Measurements from ENCODE around the gene E2F2. TPM values are rescaled to one million over a fixed set of nuclear protein-coding genes. Genes with fewer than 3 reads are reported as not detected.

The E2F2 gene
- total RNA-seq, 4 donors from 2014 or later = under 0.01 to 0.85 (median 0.26) TPM

DNA sequence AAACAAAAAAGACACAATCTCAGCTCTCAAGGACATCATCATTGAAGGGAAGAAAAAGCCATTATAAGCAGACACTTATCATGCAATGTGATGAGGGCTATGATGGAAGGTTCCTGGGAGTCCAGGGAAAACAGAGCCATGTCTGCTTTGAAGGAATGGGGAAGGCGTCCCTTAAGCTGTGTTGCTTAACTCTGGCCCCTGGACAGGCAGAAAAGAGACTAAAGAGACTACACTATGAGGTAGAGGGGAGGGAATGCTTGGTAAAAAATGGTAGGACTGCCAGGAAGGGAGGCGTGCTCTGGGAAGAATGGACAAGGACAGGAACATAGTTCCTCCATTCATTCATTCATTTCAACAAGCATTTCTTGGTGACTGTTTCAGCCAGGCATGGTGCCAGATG, 68.3 kb downstream of the E2F2 start:
- TF ChIP-seq, protein P1, sequence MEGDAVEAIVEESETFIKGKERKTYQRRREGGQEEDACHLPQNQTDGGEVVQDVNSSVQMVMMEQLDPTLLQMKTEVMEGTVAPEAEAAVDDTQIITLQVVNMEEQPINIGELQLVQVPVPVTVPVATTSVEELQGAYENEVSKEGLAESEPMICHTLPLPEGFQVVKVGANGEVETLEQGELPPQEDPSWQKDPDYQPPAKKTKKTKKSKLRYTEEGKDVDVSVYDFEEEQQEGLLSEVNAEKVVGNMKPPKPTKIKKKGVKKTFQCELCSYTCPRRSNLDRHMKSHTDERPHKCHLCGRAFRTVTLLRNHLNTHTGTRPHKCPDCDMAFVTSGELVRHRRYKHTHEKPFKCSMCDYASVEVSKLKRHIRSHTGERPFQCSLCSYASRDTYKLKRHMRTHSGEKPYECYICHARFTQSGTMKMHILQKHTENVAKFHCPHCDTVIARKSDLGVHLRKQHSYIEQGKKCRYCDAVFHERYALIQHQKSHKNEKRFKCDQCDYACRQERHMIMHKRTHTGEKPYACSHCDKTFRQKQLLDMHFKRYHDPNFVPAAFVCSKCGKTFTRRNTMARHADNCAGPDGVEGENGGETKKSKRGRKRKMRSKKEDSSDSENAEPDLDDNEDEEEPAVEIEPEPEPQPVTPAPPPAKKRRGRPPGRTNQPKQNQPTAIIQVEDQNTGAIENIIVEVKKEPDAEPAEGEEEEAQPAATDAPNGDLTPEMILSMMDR (IDR thresholded peaks at IDR 0.05; ENCODE audit: low read depth) = no peak

DNA sequence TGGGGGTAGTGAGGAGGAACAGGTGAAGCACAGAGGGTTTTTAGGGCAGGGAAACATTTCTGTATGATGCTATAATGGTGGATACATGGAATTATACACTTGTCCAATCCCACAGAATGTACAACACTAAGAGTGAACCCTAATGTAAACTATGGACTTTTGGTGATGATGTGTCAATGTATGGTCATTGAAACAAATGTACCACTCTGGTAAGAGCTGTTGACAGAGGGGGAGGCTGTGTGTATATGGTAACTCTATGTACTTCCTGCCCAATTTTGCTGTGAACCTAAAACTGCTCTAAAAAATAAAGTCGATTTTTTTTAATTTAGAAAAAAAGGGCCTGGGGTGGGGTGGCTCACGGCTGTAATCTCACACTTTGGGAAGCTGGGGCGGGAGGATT, 70.0 kb downstream of the E2F2 start:
- TF ChIP-seq, protein P1 (IDR thresholded peaks at IDR 0.05; ENCODE audit: low read depth) = no peak

DNA sequence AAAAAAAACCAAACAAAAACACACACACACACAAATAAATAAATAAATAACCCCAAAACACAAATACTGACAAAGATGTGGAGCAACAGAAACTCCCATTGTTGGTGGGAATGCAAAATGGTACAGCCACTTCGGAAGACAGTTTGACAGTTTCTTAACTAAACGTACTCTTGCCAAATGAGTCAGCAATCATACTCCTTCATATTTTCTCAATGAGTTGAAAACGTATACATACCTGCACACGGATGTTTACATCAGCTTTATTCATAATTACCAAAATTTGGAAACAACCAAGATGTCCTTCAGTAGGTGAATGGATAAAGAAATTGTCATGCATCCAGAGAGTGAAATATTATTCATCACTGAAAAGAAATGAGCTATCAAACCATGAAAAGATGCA, 70.5 kb downstream of the E2F2 start:
- TF ChIP-seq, protein P1 (IDR thresholded peaks at IDR 0.05; ENCODE audit: low read depth) = no peak

DNA sequence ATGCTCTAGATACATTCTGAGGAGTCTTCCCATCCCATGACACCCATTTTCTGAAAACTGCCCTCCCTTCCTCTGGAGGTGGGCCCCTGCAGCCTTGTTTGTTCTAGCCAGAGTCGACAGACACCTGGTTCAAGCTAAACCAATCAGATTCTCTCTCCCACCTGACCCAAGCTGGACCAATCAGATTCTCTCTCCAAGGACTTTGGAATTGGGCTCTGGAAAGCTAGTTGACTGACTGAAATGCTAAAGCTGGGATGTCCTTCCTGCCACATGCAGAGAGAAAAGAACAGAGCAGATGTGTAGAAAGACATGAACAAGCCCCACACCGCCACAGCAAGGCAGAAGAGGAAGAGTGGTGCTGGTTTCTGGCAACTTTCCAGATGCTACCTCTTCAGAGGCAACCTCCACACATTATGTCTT, 71.7 kb downstream of the E2F2 start:
- TF ChIP-seq, protein P1 (IDR thresholded peaks at IDR 0.05; ENCODE audit: low read depth) = no peak

Other genes with a start within 250 kb of the E2F2 start
- gene HNRNPR, start 186.9 kb downstream of the E2F2 start, total RNA-seq = 10 to 100 TPM; 45.6 to 68.0 (median 64.5) TPM
- 10 to 100 TPM; 18.9 to 26.6 (median 22.2) TPM for gene ZNF436, start 161.4 kb downstream of the E2F2 start, total RNA-seq
- gene TCEA3, start 106.5 kb downstream of the E2F2 start, total RNA-seq = 10 to 100 TPM in 1 of 4 donors, 1 to 10 TPM in 3; 5.4 to 10.8 (median 7.9) TPM
- 10 to 100 TPM; 18.4 to 51.7 (median 42.1) TPM for gene ASAP3, start 47.1 kb downstream of the E2F2 start, total RNA-seq
- 100 to 1,000 TPM in 2 of 4 donors, 10 to 100 TPM in 2; 62.0 to 144 (median 110) TPM for gene ID3, start 28.3 kb upstream of the E2F2 start, total RNA-seq
- gene RPL11, start 160.6 kb upstream of the E2F2 start, total RNA-seq = 1,000 to 10,000 TPM; 1,098 to 1,455 (median 1,213) TPM
- 10 to 100 TPM; 45.9 to 56.9 (median 55.6) TPM for gene ELOA, start 212.2 kb upstream of the E2F2 start, total RNA-seq
- 10 to 100 TPM; 46.5 to 71.4 (median 53.4) TPM for gene PITHD1, start 247.2 kb upstream of the E2F2 start, total RNA-seq